K562 treated with DMSO at 1 percent for 48 hours (cell line): ENCODE results near the gene NXT2. TPM values are rescaled to one million over a fixed set of nuclear protein-coding genes. Genes with fewer than 3 reads are reported as not detected.

ENCODE experiments used
- total RNA-seq: library from RNA; unstranded; fragments of 300-600 nt; gene quantifications from 2 replicates; pipeline ENCODE4 v1.2.3, GENCODE V29; 2022; ENCODE audit warnings: low replicate concordance; ENCODE audit errors: extremely low read depth

NXT2 gene
- total RNA-seq = not detected in 2 replicates

DNA sequence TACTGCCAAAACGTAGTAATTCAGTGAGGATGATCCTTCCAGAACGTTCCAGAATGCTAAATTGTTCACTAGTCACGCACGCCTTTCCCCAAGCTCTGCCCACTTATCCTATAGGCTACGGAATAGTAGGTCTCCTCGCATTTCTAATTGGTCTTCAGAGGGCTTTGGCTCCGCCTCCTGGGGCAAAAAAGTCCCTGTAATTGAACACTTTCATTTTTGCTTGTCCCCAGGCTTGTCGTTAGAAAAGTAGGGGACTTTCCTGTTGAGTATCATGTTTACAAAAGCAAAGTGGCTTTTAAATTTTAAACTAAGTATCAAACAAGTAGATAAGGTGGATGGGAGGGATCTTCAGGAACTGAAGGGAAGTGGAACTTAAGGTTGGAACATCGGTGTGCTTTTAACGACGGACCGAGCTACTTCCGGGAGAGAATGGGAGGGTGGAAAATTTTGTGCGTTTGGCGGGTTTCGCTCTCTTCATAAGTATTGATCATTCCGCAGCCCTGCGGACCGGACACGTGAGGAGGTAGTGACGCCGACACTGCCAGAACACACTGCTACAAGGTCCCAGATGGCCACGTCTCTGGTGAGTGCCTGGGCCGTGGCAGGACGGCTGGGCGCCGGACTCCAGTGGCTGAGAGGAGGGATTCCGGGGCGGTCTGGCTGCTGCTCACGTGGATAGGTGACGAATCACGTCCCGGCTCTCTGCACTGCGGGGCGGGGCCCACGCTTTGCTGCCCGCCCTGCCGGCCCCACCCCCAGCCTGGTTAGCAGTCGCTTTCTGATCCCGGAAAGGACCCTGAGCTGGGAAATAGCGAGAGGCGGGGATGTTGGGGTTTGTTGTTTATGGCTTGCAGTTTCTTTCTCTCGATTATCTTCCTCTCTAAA is at the start of gene NXT2:
NXT2 (plus strand) TSS at position 406 of the 885 bp plus-strand sequence; CDS start at position 569, 163 bp downstream.

Other genes starting within 250 kb of the NXT2 start
- not detected in 2 replicates for gene GUCY2F, start 54.8 kb upstream of the NXT2 start, total RNA-seq
- not detected in 2 replicates for gene KCNE5, start 88.3 kb downstream of the NXT2 start, total RNA-seq
- gene ACSL4, start 196.4 kb downstream of the NXT2 start, total RNA-seq = not detected in 2 replicates